HUDEP-2 (cell line): ENCODE data around the gene SFTPA2.
"Not testable (repeated sequence)": the region's sequence is repeated elsewhere in the genome, so short reads cannot be mapped to it uniquely, and the experiment has no call there.

Experiments used
- DNase-seq, 76 experiments: peaks; one replicate each; lab custom pipeline; 2025; ENCODE audit not compliant: unreplicated experiment in 76 of 76; lab: John Stamatoyannopoulos, UW

SFTPA2 gene

DNA sequence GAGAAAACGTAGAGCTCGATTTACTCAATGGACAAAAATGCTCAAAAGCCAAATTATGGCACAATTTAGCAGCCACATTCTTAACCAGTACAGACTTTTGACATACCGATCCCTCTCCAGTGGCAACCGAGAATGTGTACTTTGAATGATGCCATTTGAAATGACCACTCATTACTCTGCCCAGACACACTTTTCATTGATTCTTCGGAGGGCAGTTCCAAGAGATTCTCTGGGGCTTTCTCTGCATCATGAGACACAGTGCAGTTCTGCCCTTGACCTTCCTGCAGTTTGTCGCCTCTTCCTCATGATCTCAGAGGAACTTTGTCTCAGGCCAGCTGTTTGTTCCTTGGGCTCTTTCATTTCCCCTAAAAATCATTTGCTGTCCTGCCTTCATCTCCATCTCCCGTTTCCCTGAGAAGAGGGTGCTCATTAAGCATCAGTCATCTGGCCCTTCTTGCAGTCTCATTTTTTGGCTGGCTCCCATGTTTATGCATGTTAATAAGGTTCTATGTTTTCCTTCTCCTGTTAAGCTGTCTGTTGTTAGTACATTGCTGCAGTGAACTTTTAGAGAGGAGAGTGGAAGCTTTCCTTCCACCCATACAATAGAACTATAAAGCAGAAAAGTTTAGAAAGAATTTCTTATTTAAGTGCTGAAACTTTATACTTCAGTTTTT, 43.5 kb downstream of the SFTPA2 start:
- not testable (repeated sequence) for DNase-seq

DNA sequence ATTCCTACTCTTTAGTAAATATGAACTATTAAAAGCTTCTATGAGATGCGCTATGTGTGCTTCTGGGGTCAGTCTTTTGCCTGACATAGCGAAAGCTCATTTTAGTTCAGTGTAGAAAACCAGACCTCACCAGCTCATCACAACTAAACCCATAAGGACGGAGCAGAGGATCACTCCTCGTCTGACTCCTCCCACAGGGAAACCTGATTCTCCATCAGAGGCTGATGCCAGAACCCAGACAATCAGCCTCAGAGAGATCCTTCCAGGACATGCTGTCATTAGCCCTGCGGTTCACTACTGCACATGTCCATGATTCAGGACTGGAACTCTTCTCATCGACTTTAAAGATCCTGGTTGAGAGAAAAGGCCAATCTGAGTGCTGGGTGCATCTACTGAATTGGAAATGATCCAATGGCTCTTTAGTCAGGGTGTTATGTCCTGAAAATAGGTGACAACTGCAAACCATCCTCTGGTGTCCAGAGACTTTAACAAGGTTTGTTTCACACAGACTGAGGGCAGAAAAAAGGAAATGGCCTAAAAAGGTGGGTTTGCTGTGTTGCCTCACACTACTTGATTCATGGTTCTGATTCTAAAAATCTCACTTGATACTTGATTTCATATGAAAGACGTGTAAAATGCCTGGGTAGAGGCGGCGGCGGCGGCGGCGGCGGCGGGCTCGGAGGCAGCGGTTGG, 48.2 kb downstream of the SFTPA2 start, which contains the start of gene EIF5AL1:
Gene EIF5AL1 (plus strand): TSS at position 643 of the 693 bp plus-strand sequence. CDS start 117 bp downstream, outside the sequence.
- DNase-seq: not testable (repeated sequence)

- DNase-seq: not testable (repeated sequence)
Measured at GRCh38 chr10:79509934-79510508, 50.2 kb downstream of the SFTPA2 start.

GRCh38 chr10:79509306-79509933, 50.8 kb downstream of the SFTPA2 start:
- not testable (repeated sequence) for DNase-seq

- DNase-seq: not testable (repeated sequence)
Measured at GRCh38 chr10:79508245-79508644, 52.0 kb downstream of the SFTPA2 start.

GRCh38 chr10:79507440-79508167, 52.6 kb downstream of the SFTPA2 start:
- no peak for DNase-seq
